ENCODE data around the gene BBS12. TPM values are rescaled to one million over a fixed set of nuclear protein-coding genes. Genes with fewer than 3 reads are reported as not detected.

Gene BBS12
- polyA plus RNA-seq, 1 experiment, result 1.9 TPM

DNA sequence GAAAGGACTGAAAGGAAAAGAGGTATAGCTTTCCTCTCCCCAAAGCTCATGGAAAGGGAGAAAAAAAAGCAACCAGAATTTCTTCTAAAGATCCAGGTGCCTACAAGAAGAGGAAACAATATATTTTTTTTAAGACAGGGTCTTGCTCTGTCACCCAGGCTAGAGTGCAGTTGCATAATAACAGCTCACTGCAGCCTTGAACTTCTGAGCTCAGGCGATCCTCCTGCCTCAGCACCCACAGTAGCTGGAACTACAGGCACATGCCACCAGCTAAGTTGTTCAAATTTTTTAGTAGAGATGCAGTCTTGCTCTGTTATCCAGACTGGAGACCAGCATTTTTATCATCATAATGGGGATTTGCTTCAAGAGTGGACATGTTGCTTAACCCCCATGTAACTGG lies 30.5 kb upstream of the BBS12 start:
- TF ChIP-seq, protein P1, sequence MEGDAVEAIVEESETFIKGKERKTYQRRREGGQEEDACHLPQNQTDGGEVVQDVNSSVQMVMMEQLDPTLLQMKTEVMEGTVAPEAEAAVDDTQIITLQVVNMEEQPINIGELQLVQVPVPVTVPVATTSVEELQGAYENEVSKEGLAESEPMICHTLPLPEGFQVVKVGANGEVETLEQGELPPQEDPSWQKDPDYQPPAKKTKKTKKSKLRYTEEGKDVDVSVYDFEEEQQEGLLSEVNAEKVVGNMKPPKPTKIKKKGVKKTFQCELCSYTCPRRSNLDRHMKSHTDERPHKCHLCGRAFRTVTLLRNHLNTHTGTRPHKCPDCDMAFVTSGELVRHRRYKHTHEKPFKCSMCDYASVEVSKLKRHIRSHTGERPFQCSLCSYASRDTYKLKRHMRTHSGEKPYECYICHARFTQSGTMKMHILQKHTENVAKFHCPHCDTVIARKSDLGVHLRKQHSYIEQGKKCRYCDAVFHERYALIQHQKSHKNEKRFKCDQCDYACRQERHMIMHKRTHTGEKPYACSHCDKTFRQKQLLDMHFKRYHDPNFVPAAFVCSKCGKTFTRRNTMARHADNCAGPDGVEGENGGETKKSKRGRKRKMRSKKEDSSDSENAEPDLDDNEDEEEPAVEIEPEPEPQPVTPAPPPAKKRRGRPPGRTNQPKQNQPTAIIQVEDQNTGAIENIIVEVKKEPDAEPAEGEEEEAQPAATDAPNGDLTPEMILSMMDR (IDR thresholded peaks at IDR 0.05; ENCODE audit: insufficient read depth, low read depth, low read length), result no peak
- DNase-seq (ENCODE audit: low read depth), result no peak
- Histone ChIP-seq H3K4me3 (ENCODE audit: low read depth, low read length) (no peak overlapping the region), H3K36me3 (ENCODE audit: control insufficient read depth, insufficient read depth, low read length) (no peaks in the 10 kb centered on the region), H3K27me3 (ENCODE audit: control insufficient read depth, insufficient read depth, low read length) (no peaks in the 10 kb centered on the region)
- POLR2A ChIA-PET, result no interaction called here
- CTCF ChIA-PET, result no interaction called here

DNA sequence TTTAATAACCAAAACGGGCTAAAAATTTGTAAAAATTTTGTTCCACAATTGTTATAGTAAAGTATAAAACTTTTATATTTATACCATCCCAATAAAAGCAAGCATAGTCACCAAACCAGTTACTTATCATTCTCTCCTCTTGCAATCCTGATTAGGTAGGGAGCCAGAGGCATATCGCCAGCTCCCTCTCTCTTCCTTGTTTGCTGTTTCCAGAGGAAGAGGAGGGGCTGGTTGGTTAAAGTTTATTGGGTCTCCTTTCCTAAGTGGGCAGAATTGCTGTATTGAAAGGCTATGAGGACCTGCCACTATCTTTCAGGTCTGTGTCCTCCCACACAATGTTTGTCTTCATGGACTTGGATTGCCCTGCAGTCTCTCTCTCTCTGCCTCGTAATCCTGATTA lies 29.6 kb upstream of the BBS12 start:
- Histone ChIP-seq H3K36me3 (ENCODE audit: control insufficient read depth, insufficient read depth, low read length) (no peaks in the 10 kb centered on the region), H3K4me3 (ENCODE audit: low read depth, low read length) (no peak overlapping the region), H3K27me3 (ENCODE audit: control insufficient read depth, insufficient read depth, low read length) (no peaks in the 10 kb centered on the region)
- TF ChIP-seq, protein P1 (IDR thresholded peaks at IDR 0.05; ENCODE audit: insufficient read depth, low read depth, low read length), result no peak
- ChIA-PET CTCF (interaction anchor here (2.5 kb wide), 1 partner anchor 14 kb away, joined by 8 read pairs; no protein-coding TSS in a partner anchor), POLR2A (no interaction called here)
- no peak for DNase-seq (ENCODE audit: low read depth)

DNA sequence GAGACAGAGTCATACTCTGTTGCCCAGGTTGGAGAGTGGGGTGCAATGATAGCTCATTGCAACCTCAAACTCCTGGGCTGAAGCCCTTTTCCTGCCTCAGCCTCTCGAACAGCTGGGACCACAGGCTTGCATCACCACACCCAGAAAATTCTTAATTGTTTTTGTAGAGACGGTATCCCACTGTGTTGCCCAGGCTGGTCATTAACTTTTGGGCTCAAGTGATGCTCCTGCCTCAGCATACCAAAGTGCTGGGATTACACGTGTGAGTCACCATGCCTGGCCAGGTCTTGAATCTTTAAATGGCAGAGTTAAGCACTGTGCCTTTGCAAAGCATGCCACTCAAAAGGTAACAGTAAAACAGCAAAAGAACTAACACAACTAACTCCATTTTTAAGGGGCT lies 28.6 kb upstream of the BBS12 start:
- DNase-seq (ENCODE audit: low read depth), result no peak
- Histone ChIP-seq H3K36me3 (ENCODE audit: control insufficient read depth, insufficient read depth, low read length) (no peaks in the 10 kb centered on the region), H3K4me3 (ENCODE audit: low read depth, low read length) (no peak overlapping the region), H3K27me3 (ENCODE audit: control insufficient read depth, insufficient read depth, low read length) (no peaks in the 10 kb centered on the region)
- ChIA-PET CTCF (interaction anchor here (0.8 to 2.5 kb wide), 3 partner anchors 13 to 110 kb away, joined by 4 to 8 read pairs (median 4); no protein-coding TSS in a partner anchor), POLR2A (no interaction called here)
- TF ChIP-seq, protein P1 (IDR thresholded peaks at IDR 0.05; ENCODE audit: insufficient read depth, low read depth, low read length), result no peak

DNA sequence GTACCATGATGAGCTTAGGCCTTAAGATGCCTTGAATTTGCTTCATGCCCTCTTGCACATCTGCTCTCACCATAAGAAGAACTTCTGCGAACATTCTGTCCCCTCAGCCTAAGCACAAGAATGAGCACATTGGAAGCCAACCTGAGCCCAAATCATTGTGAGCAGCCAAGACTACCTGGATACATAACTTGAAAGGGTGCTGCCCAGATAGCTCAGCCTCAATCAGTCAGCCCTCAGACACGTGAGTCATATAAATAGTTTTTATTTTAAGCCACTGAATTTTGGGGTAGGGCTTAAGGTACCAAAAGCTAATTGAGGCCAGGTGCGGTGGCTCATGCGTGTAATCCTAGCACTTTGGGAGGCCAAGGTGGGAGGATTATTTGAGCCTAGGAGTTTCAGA lies 27.5 kb upstream of the BBS12 start:
- ChIA-PET POLR2A (no interaction called here), CTCF (interaction anchor here (1.4 to 2.5 kb wide), 3 partner anchors 12 to 103 kb away, joined by 4 to 8 read pairs (median 4); no protein-coding TSS in a partner anchor)
- Histone ChIP-seq H3K4me3 (ENCODE audit: low read depth, low read length) (no peak overlapping the region), H3K27me3 (ENCODE audit: control insufficient read depth, insufficient read depth, low read length) (no peaks in the 10 kb centered on the region), H3K36me3 (ENCODE audit: control insufficient read depth, insufficient read depth, low read length) (no peaks in the 10 kb centered on the region)
- no peak for DNase-seq (ENCODE audit: low read depth)
- TF ChIP-seq, protein P1 (IDR thresholded peaks at IDR 0.05; ENCODE audit: insufficient read depth, low read depth, low read length), result no peak

DNA sequence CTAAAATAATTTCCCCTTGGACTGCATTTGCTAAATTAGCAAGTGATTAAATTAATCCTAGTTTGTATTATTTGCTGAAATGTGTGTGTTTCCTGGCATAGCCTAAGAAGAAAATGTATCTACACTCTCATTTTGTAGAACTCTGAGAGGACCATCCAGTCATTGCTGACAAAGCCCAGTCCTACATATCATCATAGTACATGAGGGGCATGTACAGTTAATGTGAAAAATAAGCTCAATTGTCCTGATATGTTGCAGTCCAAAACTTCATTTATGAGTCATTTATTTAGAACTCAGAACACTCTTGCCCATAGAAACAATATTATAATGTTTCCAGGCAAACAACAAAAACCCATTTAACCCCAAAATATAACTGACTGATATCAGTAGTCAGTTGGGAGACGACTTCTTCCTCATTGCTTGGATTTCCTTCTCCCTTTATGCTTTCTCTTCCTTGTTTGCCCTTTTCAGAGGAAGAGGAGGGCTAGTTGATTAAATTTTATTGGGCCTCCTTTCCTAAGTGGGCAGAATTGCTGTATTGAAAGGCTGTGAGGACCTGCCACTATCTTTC lies 26.9 kb upstream of the BBS12 start:
- DNase-seq (ENCODE audit: low read depth), result no peak
- ChIA-PET CTCF (interaction anchor here (1.4 to 2.5 kb wide), 3 partner anchors 11 to 104 kb away, joined by 4 to 8 read pairs (median 4); no protein-coding TSS in a partner anchor), POLR2A (no interaction called here)
- no peaks in the 10 kb centered on the region for H3K27me3 ChIP-seq (ENCODE audit: control insufficient read depth, insufficient read depth, low read length)
- no peak overlapping the region for H3K4me3 ChIP-seq (ENCODE audit: low read depth, low read length)
- TF ChIP-seq, protein P1 (IDR thresholded peaks at IDR 0.05; ENCODE audit: insufficient read depth, low read depth, low read length), result no peak
- no peaks in the 10 kb centered on the region for H3K36me3 ChIP-seq (ENCODE audit: control insufficient read depth, insufficient read depth, low read length)
